Measurements from ENCODE around the gene CWH43.
A peak's percentile ranks its signal among the peaks of the same experiment; 100 is the strongest.

Gene CWH43

GRCh38 chr4:48960988-48961635 lies 25.0 kb upstream of the CWH43 start:
- TF ChIP-seq CTCF (IDR thresholded peaks at IDR 0.05) = no peak
- no peak for TF ChIP-seq ZFX (IDR thresholded peaks at IDR 0.05; ENCODE audit: borderline replicate concordance)

GRCh38 chr4:48962636-48963035 lies 23.4 kb upstream of the CWH43 start:
- H3K27ac ChIP-seq = no peak overlapping the region
- TF ChIP-seq CTCF (IDR thresholded peaks at IDR 0.05) (no peak), ZFX (IDR thresholded peaks at IDR 0.05; ENCODE audit: borderline replicate concordance) (no peak)

More at GRCh38 chr4:48960988-48961635, 25.0 kb upstream of the CWH43 start:
- no peak overlapping the region for H3K27ac ChIP-seq

DNA sequence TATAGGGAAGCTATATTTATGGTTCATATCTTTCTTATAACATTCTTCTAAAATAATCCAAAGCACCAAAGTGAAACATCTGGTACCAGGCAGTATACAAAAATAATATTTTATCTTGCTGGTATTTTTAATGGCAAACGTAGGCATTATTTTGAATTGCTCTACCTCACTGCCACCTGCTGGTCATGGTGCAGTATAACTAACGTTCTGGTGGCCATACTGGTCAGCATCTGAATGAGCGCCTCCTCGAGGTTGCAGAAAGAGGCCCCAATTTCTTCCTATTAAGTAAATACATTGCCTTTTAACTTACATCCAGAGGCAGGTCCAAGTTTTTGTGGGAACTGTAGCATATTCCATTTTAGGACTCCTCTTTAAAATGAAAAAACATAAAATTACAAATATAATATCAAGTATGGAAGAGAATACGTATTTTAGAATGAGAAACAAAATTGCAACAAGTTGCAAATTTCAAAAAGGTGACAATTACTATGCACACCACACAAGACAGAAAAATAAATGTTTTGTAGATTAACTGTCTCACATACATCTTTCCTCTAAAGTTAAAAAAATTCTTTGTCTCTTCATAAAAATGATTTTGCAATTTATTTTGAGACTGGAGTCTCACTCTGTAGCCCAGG lies 22.9 kb upstream of the CWH43 start:
- no peak overlapping the region for H3K27ac ChIP-seq
- peak; percentile 99 for TF ChIP-seq CTCF (IDR thresholded peaks at IDR 0.05)
- no peak for TF ChIP-seq ZFX (IDR thresholded peaks at IDR 0.05; ENCODE audit: borderline replicate concordance)

- TF ChIP-seq ZFX (IDR thresholded peaks at IDR 0.05; ENCODE audit: borderline replicate concordance) (no peak), CTCF (IDR thresholded peaks at IDR 0.05) (no peak)
- H3K27ac ChIP-seq = no peak overlapping the region
Measured at GRCh38 chr4:48967101-48967500, 19.0 kb upstream of the CWH43 start.

DNA sequence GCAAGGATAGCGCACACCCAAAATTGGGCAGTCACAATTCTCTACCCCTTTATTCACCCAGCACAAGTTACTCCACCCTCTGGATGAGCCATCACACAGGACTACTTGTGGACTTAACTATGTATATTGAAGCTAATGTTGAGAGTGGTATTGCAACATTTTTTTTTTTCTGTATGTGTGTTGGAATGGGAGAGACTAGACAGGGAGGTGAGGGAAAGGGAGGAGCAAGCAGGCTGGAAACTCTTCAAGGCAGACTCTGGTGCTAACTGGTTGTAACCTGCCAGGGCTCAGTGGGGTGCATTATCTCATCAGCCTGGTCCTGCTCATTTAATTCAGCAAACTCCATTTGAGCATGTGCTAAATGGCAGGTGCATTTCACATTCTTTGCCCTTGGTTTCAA lies 18.4 kb upstream of the CWH43 start:
- TF ChIP-seq CTCF (IDR thresholded peaks at IDR 0.05) (no peak), ZFX (IDR thresholded peaks at IDR 0.05; ENCODE audit: borderline replicate concordance) (no peak)
- no peak overlapping the region for H3K27ac ChIP-seq

DNA sequence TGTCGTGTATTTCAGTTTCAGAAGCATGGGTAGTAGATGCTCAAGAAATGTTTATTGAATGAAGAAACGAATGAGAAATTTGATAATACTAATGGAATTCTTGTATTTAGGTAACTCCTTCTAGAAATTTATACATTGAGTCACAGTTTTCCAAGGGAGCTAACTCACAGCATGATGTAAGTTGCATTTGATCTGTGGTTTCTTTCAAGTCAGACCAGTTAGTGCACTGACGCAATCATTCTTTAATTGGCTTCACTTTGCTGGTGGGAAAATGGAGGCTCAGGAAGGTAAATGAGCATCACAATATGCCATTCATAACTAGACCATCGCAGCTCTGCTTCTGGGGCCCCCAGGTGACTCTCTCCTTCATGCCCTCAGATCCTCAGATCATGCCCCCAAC lies 17.3 kb upstream of the CWH43 start:
- no peak overlapping the region for H3K27ac ChIP-seq
- TF ChIP-seq CTCF (IDR thresholded peaks at IDR 0.05) (no peak), ZFX (IDR thresholded peaks at IDR 0.05; ENCODE audit: borderline replicate concordance) (no peak)

GRCh38 chr4:48970471-48970921 lies 15.6 kb upstream of the CWH43 start:
- H3K27ac ChIP-seq = no peak overlapping the region
- TF ChIP-seq CTCF (IDR thresholded peaks at IDR 0.05) = no peak
- no peak for TF ChIP-seq ZFX (IDR thresholded peaks at IDR 0.05; ENCODE audit: borderline replicate concordance)

All from 22Rv1 (cell line).